A673 (cell line): ENCODE measurements around the gene AGAP1. TPM values are rescaled to one million over a fixed set of nuclear protein-coding genes. Genes with fewer than 3 reads are reported as not detected.

Experiments used
- BruUV-seq: library from RNA; stranded (reverse); fragments of 400-500 nt; replicated peaks from 2 replicates; lab custom pipeline; 2021; lab: Mats Ljungman, UMichigan
- CTCF ChIA-PET: fragments of 300-600 bp; sonication (Branson Sonifier 250); formaldehyde crosslinking; loops from one replicate; lab custom pipeline; 2022; ENCODE audit warnings: antibody characterized with exemption; lab: Charles Lee
- POLR2A ChIA-PET: fragments of 300-600 bp; sonication (Branson Sonifier 250); formaldehyde crosslinking; loops from one replicate; lab custom pipeline; 2022; ENCODE audit warnings: antibody characterized with exemption; ENCODE audit not compliant: low non-redundant PET; lab: Charles Lee
- DNase-seq: peaks from one replicate; pipeline ENCODE4 v3.0.0-alpha.2; 2015; ENCODE audit warnings: low spot score
- H3K27ac ChIP-seq: fragments of 200-600 bp; sonication (generic); 2 replicates; pipeline ENCODE4 v1.5.1; 2016; ENCODE audit warnings: mixed run types, low read depth, mild to moderate bottlenecking, mixed read lengths, antibody characterized with exemption, low read length; ENCODE audit not compliant: poor library complexity, severe bottlenecking
- H3K27me3 ChIP-seq: fragments of 200-600 bp; sonication (generic); replicated peaks from 2 replicates; pipeline ENCODE4 v1.6.1; 2017; ENCODE audit warnings: mixed run types, low read depth, mild to moderate bottlenecking, mixed read lengths, antibody characterized with exemption, low read length; ENCODE audit not compliant: insufficient read depth, poor library complexity
- H3K36me3 ChIP-seq: fragments of 200-600 bp; sonication (generic); 2 replicates; pipeline ENCODE4 v1.6.1; 2016; ENCODE audit warnings: mixed run types, mild to moderate bottlenecking, mixed read lengths, antibody characterized with exemption, low read length; ENCODE audit not compliant: insufficient read depth, poor library complexity, severe bottlenecking
- H3K4me1 ChIP-seq: fragments of 200-600 bp; sonication (generic); 2 replicates; pipeline ENCODE4 v1.6.1; 2017; ENCODE audit warnings: mixed run types, mild to moderate bottlenecking, mixed read lengths, antibody characterized with exemption, low read length; ENCODE audit not compliant: insufficient read depth, poor library complexity, severe bottlenecking
- H3K4me3 ChIP-seq: fragments of 200-600 bp; sonication (generic); 2 replicates; pipeline ENCODE4 v1.5.1; 2016; ENCODE audit warnings: low read depth, mixed run types, mild to moderate bottlenecking, mixed read lengths, low read length; ENCODE audit not compliant: poor library complexity, severe bottlenecking
- H3K9me3 ChIP-seq: fragments of 200-600 bp; sonication (generic); 2 replicates; pipeline ENCODE4 v1.6.1; 2016; ENCODE audit warnings: mixed run types, low read depth, mild to moderate bottlenecking, mixed read lengths, antibody characterized with exemption, low read length; ENCODE audit not compliant: poor library complexity, severe bottlenecking
- CTCF ChIP-seq: fragments of 300-800, 200-600 bp; sonication (generic); conservative IDR thresholded peaks from 2 replicates; pipeline ENCODE4 v1.5.1; 2017; ENCODE audit warnings: low read depth, mild to moderate bottlenecking, antibody characterized with exemption, low read length, moderate library complexity, mixed read lengths
- EZH2 ChIP-seq: fragments of 200-600 bp; sonication (generic); IDR thresholded peaks from 2 replicates; pipeline ENCODE4 v1.6.1; 2017; ENCODE audit warnings: borderline replicate concordance, low read depth, mild to moderate bottlenecking, mixed read lengths, antibody characterized with exemption, low read length; ENCODE audit not compliant: poor library complexity, severe bottlenecking
- intact Hi-C: fragments of 100-400 bp; cut with micrococcal nuclease; formaldehyde crosslinking; loops from one replicate; pipeline ENCODE4 v1.10.0; 2022; ENCODE audit not compliant: unreplicated experiment
- total RNA-seq: library from RNA; stranded (reverse); gene quantifications from 2 replicates; pipeline ENCODE4 v1.2.3, GENCODE V29; 2021

Gene AGAP1
- total RNA-seq, 1 experiment from 2014 or later = 25.3 TPM

DNA sequence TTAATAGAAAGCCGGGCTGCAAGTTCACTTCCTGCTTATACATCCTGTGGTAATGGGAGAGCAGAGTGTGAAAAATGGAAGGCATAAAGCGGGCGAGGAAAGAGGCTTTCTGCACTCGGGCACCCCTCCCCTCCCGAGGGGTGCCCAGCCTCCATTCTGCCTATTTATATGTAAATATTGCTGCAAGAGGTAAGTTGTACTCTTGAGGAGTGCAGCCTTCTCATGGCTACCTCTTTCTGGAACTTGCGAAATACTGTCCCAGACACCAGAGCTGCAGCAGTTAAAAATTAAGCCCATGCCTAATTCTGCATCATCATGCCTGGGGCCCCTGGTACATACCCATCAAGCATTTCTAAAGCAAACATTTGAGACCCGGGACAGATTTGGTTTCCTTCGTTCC lies 518.3 kb downstream of the AGAP1 start:
- DNase-seq = no peak
- no peak for TF ChIP-seq EZH2
- no peak for TF ChIP-seq CTCF
- no peaks in the 10 kb centered on the region for H3K36me3 ChIP-seq
- no peak overlapping the region for H3K27ac ChIP-seq
- no peaks in the 10 kb centered on the region for H3K9me3 ChIP-seq
- no peaks in the 10 kb centered on the region for H3K4me1 ChIP-seq
- no peak overlapping the region for H3K4me3 ChIP-seq
- POLR2A ChIA-PET = no interaction called here
- H3K27me3 ChIP-seq = no peaks in the 10 kb centered on the region
- CTCF ChIA-PET = no interaction called here
- intact Hi-C loops = no loop called here
- BruUV-seq = no TSS peak

GRCh38 chr2:236014408-236015131 lies 520.7 kb downstream of the AGAP1 start:
- BruUV-seq = no TSS peak
- Histone ChIP-seq H3K27me3 (no peaks in the 10 kb centered on the region), H3K4me1 (no peaks in the 10 kb centered on the region), H3K4me3 (no peak overlapping the region), H3K9me3 (no peaks in the 10 kb centered on the region), H3K36me3 (no peaks in the 10 kb centered on the region), H3K27ac (no peak overlapping the region)
- POLR2A ChIA-PET = interaction anchor here (0.6 kb wide), 1 partner anchor 350 kb away, joined by 7 read pairs; no protein-coding TSS in a partner anchor
- TF ChIP-seq CTCF (no peak), EZH2 (no peak)
- no peak for DNase-seq
- CTCF ChIA-PET = no interaction called here
- intact Hi-C loops = no loop called here

DNA sequence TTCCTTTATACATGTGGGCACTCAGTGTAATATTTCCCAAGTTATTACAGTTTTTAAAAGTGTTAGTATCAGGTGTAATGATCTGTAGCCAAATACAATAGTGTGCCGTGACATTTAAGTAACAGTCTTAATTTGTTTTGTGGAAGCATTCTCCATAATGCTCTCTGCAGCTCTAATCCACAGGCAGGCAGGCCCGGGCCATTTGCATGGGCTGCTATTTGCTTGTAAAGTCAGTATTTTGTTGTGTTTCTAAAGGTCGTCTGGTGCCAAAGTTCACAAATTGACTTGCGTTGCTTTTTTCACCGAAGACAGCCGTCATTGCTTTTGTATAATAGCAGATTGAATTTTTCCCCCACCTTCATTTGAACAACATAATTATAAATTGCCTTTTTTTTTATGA lies 521.3 kb downstream of the AGAP1 start:
- ChIA-PET POLR2A (no interaction called here), CTCF (no interaction called here)
- H3K4me3 ChIP-seq = no peak overlapping the region
- no peak for TF ChIP-seq CTCF
- TF ChIP-seq EZH2 = no peak
- DNase-seq = no peak
- H3K27ac ChIP-seq = no peak overlapping the region
- intact Hi-C loops = no loop called here
- no peaks in the 10 kb centered on the region for H3K4me1 ChIP-seq
- no peaks in the 10 kb centered on the region for H3K9me3 ChIP-seq
- no peaks in the 10 kb centered on the region for H3K36me3 ChIP-seq
- H3K27me3 ChIP-seq = no peaks in the 10 kb centered on the region
- no TSS peak for BruUV-seq
